Endothelial cell of umbilical vein (primary cell): ENCODE data around the gene UPF3A. TPM values are rescaled to one million over a fixed set of nuclear protein-coding genes. Genes with fewer than 3 reads are reported as not detected.

Source experiments
- BruUV-seq: library from RNA; stranded (reverse); fragments of 400-500 nt; replicated peaks from 2 replicates; lab custom pipeline; 2021; lab: Mats Ljungman, UMichigan
- CTCF ChIA-PET: fragments of 300-600, 350-600 bp; sonication (Branson Sonifier 250); formaldehyde crosslinking; loops from one replicate; lab custom pipeline; 2021; ENCODE audit warnings: antibody characterized with exemption, inconsistent platforms; lab: Charles Lee
- POLR2A ChIA-PET: fragments of 300-600, 350-600 bp; sonication (Branson Sonifier 250); formaldehyde crosslinking; loops from one replicate; lab custom pipeline; 2021; ENCODE audit warnings: antibody characterized with exemption, inconsistent platforms; lab: Charles Lee
- DNase-seq: peaks from one replicate; pipeline ENCODE4 v3.0.0-alpha.2; 2011; ENCODE audit warnings: low read depth, low spot score
- FAIRE-seq: peaks from 2 replicates; lab custom pipeline; 2011; peaks lifted over from hg19 to GRCh38; lab: Jason Lieb, UNC
- H2AFZ ChIP-seq: 2 replicates; pipeline ENCODE4 v1.6.0; 2012; ENCODE audit warnings: low read depth, low read length, control low read depth, inconsistent platforms
- H3K27ac ChIP-seq: 2 replicates; pipeline ENCODE4 v1.5.1; 2011; ENCODE audit warnings: low read depth, mild to moderate bottlenecking, control low read depth, low read length, moderate library complexity; ENCODE audit not compliant: insufficient read depth
- H3K27me3 ChIP-seq, 2 experiments: 2 replicates each; pipeline versions ENCODE4 v1.6.0 to v1.6.1; 2011; ENCODE audit warnings: low read length in 2 of 2, mixed read lengths in 1 of 2; ENCODE audit not compliant: control insufficient read depth in 2 of 2, insufficient read depth in 2 of 2
- H3K36me3 ChIP-seq, 2 experiments: 2 replicates in 1 of 2; 3 replicates in 1 of 2; pipeline ENCODE4 v1.5.1; 2011; ENCODE audit warnings: low read length in 2 of 2, mild to moderate bottlenecking in 1 of 2, moderate library complexity in 1 of 2; ENCODE audit not compliant: control insufficient read depth in 2 of 2, insufficient read depth in 2 of 2; ENCODE audit errors: extremely low read depth in 1 of 2
- H3K4me1 ChIP-seq: 3 replicates; pipeline ENCODE4 v1.5.1; 2011; ENCODE audit warnings: mild to moderate bottlenecking, low read length; ENCODE audit not compliant: control insufficient read depth, insufficient read depth; ENCODE audit errors: extremely low read depth
- H3K4me2 ChIP-seq: 2 replicates; pipeline ENCODE4 v1.6.1; 2011; ENCODE audit warnings: low read length, control low read depth, mixed read lengths; ENCODE audit not compliant: insufficient read depth
- H3K4me3 ChIP-seq, 3 experiments: fragments of 200-600 bp in 1 of 3; sonication (generic), shearing (Covaris generic) in 1 of 3; replicated peaks in 1 of 3; 2 replicates each; pipeline ENCODE4 v1.5.1; 2011 to 2016; ENCODE audit warnings: control low read depth in 3 of 3, low read length in 3 of 3, mild to moderate bottlenecking in 2 of 3, inconsistent platforms in 1 of 3, low read depth in 1 of 3, moderate library complexity in 1 of 3; ENCODE audit not compliant: insufficient read depth in 1 of 3
- H3K79me2 ChIP-seq: 2 replicates; pipeline ENCODE4 v1.6.0; 2012; ENCODE audit warnings: low read length, inconsistent platforms; ENCODE audit not compliant: control insufficient read depth, insufficient read depth
- H3K9ac ChIP-seq: replicated peaks from 2 replicates; pipeline ENCODE3; 2011; ENCODE audit warnings: low read length, control low read depth; ENCODE audit not compliant: insufficient read depth; ENCODE audit errors: extremely low read depth
- H3K9me1 ChIP-seq: replicated peaks from 3 replicates; pipeline ENCODE4 v1.6.0; 2011; ENCODE audit warnings: mild to moderate bottlenecking, low read length; ENCODE audit not compliant: control insufficient read depth, insufficient read depth; ENCODE audit errors: extremely low read depth
- H3K9me3 ChIP-seq: replicated peaks from 2 replicates; pipeline ENCODE4 v1.5.1; 2012; ENCODE audit warnings: low read length, inconsistent platforms; ENCODE audit not compliant: control insufficient read depth, insufficient read depth
- H4K20me1 ChIP-seq: replicated peaks from 2 replicates; pipeline ENCODE3; 2011; ENCODE audit warnings: mild to moderate bottlenecking, low read length; ENCODE audit not compliant: control insufficient read depth, insufficient read depth; ENCODE audit errors: extremely low read depth
- CTCF ChIP-seq, 2 donors: IDR thresholded peaks; 1 replicate in 1 of 2; 2 replicates in 1 of 2; pipeline ENCODE4 v1.5.1; 2011; ENCODE audit warnings: low read length in 2 of 2, mild to moderate bottlenecking in 2 of 2, moderate library complexity in 2 of 2, control low read depth in 1 of 2, inconsistent platforms in 1 of 2, low read depth in 1 of 2; ENCODE audit not compliant: insufficient read depth in 1 of 2; ENCODE audit errors: extremely low read depth in 1 of 2
- EZH2 ChIP-seq: IDR thresholded peaks from 2 replicates; pipeline ENCODE4 v1.6.1; 2012; ENCODE audit warnings: borderline replicate concordance, low read depth, mild to moderate bottlenecking, moderate library complexity, low read length, inconsistent platforms; ENCODE audit not compliant: severe bottlenecking
- FOS ChIP-seq: IDR thresholded peaks from 2 replicates; pipeline ENCODE4 v1.6.1; 2011; ENCODE audit warnings: mild to moderate bottlenecking, low read length, moderate library complexity, borderline replicate concordance; ENCODE audit not compliant: insufficient read depth
- GATA2 ChIP-seq: IDR thresholded peaks from 2 replicates; pipeline ENCODE4 v1.7.0; 2011; ENCODE audit warnings: low read depth, mild to moderate bottlenecking, moderate library complexity, mixed read lengths, low read length; ENCODE audit not compliant: insufficient read length, insufficient read depth
- JUN ChIP-seq: IDR thresholded peaks from 2 replicates; pipeline ENCODE4 v1.6.1; 2011; ENCODE audit warnings: borderline replicate concordance, low read depth; ENCODE audit not compliant: insufficient read length, insufficient read depth
- MAX ChIP-seq: IDR thresholded peaks from 2 replicates; pipeline ENCODE4 v1.6.1; 2011; ENCODE audit not compliant: insufficient read depth, insufficient read length
- MYC ChIP-seq: IDR thresholded peaks from one replicate; pipeline ENCODE4 v1.6.1; 2011; ENCODE audit warnings: mild to moderate bottlenecking, low read depth, low read length
- POLR2A ChIP-seq: IDR thresholded peaks from 2 replicates; pipeline ENCODE4 v1.6.1; 2012; ENCODE audit warnings: low read depth, mild to moderate bottlenecking, control low read depth, low read length
- POLR2AphosphoS5 ChIP-seq: IDR thresholded peaks from 2 replicates; pipeline ENCODE4 v1.6.1; 2012; ENCODE audit warnings: low read depth, mild to moderate bottlenecking, control low read depth, low read length, moderate library complexity; ENCODE audit not compliant: insufficient read depth
- dilution Hi-C: fragments of 300-500 bp; cut with MboI; formaldehyde crosslinking; loops from one replicate; pipeline ENCODE4 v1.15.0; 2019; ENCODE audit warnings: low sequenced_read_pairs; ENCODE audit not compliant: extremely low pct_ligation_motif_present
- intact Hi-C: fragments of 100-400 bp; cut with micrococcal nuclease; formaldehyde crosslinking; loops from one replicate; pipeline ENCODE4 v1.10.0; 2022
- polyA plus RNA-seq, 4 experiments: library from polyadenylated mRNA; depleted of rRNA in 3 of 4; stranded (reverse) in 3 of 4; unstranded in 1 of 4; fragments of >200 nt; gene quantifications; 2 replicates each; pipeline versions ENCODE4 v1.2.1 to v1.2.3, GENCODE V29; 2011 to 2012; ENCODE audit warnings: missing spikeins in 1 of 4
- total RNA-seq: library from RNA; stranded (reverse); gene quantifications from 2 replicates; pipeline ENCODE4 v1.2.3, GENCODE V29; 2021

Gene UPF3A
- total and polyA plus RNA-seq, 2 donors (not counting 3 experiments of a cell fraction or from before 2014, with no cell fraction given), result 37.2 to 75.4 TPM

DNA sequence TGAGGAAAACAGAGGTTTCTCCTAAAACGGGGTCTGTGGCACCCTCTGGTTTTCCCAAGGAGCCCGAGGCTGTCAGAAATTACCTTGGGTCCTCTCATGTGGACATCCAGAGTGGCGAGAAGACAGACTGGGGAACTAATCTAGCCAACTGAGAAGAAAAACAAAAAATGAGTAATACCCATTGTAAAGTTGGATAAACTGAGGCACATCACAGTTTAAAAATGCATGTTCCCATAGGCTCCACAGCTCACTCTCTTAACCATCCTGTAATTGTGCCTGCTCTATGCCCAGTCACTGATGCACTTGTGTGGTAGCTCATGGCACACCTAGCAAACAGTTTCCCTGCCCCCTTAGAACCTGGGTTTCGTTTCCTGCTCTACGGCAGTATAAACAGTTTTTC lies 15.2 kb upstream of the UPF3A start:
- TF ChIP-seq JUN (no peak), CTCF (IDR thresholded peaks at IDR 0.05; ENCODE audit: extremely low read depth in 1 of 2, insufficient read depth in 1 of 2, low read depth in 1 of 2, low read length in 2 of 2) (no peak), MAX (no peak), POLR2A (no peak), FOS (no peak), GATA2 (no peak), MYC (no peak), EZH2 (no peak), POLR2AphosphoS5 (no peak)
- intact Hi-C loops, result no loop called here
- no peaks in the 10 kb centered on the region for H4K20me1 ChIP-seq
- H3K36me3 ChIP-seq, result peaks cover 29 to 30% of the 10 kb centered on the region in 2 experiments
- H3K9ac ChIP-seq, result no peak overlapping the region
- no peaks in the 10 kb centered on the region for H3K27me3 ChIP-seq
- DNase-seq, result no peak
- no peak overlapping the region for H2AFZ ChIP-seq
- H3K4me2 ChIP-seq, result no peak overlapping the region
- no peaks in the 10 kb centered on the region for H3K9me1 ChIP-seq
- H3K4me1 ChIP-seq, result no peaks in the 10 kb centered on the region
- H3K79me2 ChIP-seq, result no peaks in the 10 kb centered on the region
- no peak overlapping the region for H3K27ac ChIP-seq
- BruUV-seq, result no TSS peak
- POLR2A ChIA-PET, result no interaction called here
- CTCF ChIA-PET, result no interaction called here
- dilution Hi-C loops, result no loop called here
- H3K9me3 ChIP-seq, result no peaks in the 10 kb centered on the region
- no peak for FAIRE-seq
- no peak overlapping the region for H3K4me3 ChIP-seq
